CD4-positive, alpha-beta T cell treated with Interleukin-10 for 1 hour (primary cell): Measurements from ENCODE around the gene OPTC.
A peak's percentile ranks its signal among the peaks of the same experiment; 100 is the strongest.
"Not testable (repeated sequence)": the region's sequence is repeated elsewhere in the genome, so short reads cannot be mapped to it uniquely, and the experiment has no call there.

Experiments used
- DNase-seq: peaks from one replicate; pipeline ENCODE4 v3.0.0-alpha.2; 2020

The OPTC gene

DNA sequence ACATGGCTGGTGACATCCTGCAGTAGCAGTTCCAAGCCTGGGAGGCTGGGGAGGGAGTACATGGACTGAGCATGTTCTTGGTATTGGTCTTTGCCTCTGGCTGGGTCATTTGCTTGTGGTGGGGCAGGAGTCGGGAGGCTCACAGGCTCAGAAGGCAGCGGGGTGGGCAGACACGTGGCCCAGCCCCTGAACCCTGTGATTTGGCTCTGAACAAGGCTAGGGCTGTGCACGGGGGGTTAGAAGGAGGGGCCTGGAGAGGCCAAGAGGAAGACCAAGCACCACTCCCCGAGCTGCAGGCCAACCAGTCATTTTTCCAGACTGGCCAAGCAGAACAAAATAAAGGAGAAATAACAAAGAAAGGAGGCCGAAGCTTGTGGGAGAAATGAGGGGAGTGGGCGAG, 28.0 kb upstream of the OPTC start:
- DNase-seq, result no peak

DNA sequence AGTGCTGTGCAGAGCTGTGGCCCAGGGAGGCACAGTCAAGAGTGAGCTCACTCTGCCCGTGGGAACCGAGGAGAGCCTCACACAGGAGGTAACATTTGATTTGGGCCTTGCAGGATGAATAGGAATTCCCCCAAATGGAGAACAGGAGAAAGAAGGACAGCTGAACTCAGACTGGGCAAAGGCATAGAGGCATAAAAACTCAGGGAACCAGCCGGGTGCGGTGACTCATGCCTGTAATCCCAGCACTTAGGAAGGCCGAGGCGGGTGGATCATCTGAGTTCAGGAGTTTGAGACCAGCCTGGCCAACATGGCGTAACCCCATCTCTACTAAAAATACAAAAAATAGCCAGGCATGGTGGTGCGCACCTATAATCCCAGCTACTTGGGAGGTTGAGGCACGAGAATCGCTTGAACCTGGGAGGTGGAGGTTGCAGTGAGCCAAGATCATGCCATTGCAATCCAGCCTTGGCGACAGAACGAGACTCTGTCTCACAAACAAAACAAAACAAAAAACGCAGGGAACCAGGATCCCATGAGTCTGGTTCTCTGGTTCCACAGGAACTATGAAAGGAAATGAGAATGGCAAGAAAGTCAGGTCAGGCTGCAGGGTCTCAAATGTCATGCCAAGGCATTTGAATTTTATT, 26.9 kb upstream of the OPTC start:
- not testable (repeated sequence) for DNase-seq

- DNase-seq, result no peak
Measured at GRCh38 chr1:203467550-203467921, 26.4 kb upstream of the OPTC start.

DNA sequence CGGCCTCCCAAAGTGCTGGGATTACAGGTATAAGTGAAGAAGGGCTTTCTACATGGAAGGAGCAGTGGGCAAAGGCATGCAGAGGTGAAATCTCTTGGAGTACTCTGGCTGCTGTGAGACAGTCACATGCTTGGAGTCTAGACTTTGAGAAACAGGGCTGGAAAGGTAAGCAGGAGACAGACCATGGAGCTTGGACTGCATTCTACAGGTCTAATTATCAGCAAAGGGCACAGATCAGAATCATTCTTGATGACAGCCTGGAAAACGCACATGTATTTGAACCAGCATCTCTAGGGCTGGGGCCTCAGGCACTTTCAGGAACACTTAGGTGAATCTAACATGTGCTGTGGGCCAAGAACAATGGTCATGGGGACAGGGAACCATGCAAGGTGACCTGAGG, 25.6 kb upstream of the OPTC start:
- no peak for DNase-seq

DNA sequence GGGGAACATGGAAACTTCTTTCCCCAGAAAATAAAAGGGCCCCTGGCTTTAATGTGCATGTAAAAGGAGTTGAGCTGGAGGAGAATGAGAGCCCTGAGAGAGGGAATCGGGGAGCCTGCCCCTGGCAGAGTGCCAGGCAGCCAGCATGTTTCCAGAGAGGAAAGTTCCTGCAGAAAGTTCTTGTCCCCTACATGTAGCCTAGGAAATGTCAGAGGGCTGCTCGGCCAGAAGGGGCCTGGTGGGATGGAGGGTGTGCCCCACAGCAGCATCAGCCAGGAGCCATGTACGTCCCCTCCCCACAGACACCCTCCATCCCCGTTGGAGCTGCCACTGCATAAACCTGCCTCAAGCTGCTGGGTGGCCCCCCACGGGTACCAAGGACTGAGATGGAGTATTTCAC, 23.7 kb upstream of the OPTC start:
- no peak for DNase-seq

DNA sequence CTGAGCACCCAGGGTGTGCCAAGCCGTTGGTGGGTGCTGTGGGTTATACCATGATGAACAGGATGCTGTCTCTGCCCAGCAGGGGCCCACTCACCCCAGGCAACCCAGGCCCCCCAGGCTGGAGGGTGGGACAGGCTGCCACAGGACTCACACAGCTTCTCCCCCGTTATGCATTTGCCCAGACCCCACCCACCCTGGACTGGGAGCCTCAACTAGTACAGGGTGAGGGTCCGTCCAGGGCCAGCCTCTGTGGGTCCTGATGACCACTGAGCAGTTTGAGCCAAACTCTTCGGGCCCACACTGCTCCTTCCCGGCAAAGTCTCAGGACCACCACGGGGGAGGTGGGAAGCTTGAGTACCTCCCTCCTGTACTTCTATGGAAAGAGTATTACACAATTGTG, 22.1 kb upstream of the OPTC start:
- no peak for DNase-seq

DNA sequence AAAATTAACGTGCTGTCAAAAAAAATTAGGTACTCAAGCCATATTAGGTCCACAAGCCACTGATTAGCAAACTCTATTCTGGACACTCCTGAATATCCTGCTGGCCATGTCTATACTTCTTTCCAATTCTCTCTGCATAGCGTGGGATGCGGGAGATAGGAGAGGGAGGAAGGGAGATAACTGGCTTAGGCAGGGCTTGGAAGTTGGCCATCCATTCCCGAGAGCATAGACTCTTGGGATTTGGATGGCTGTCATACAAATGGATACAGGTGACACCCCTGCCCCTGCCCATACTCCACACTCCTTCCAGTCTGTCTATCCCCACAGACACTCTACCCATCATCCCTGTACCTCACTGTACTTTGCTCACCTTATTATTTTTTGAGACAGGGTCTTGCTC, 20.7 kb upstream of the OPTC start:
- no peak for DNase-seq

- DNase-seq, result no peak
Measured at GRCh38 chr1:203473781-203474305, 20.1 kb upstream of the OPTC start.

GRCh38 chr1:203475012-203475981, 18.7 kb upstream of the OPTC start, which contains the start of gene PRELP:
Gene PRELP, plus strand, starts transcription at chr1:203475806. Its CDS starts 7,379 bp downstream, at chr1:203483185.
- no peak for DNase-seq

DNA sequence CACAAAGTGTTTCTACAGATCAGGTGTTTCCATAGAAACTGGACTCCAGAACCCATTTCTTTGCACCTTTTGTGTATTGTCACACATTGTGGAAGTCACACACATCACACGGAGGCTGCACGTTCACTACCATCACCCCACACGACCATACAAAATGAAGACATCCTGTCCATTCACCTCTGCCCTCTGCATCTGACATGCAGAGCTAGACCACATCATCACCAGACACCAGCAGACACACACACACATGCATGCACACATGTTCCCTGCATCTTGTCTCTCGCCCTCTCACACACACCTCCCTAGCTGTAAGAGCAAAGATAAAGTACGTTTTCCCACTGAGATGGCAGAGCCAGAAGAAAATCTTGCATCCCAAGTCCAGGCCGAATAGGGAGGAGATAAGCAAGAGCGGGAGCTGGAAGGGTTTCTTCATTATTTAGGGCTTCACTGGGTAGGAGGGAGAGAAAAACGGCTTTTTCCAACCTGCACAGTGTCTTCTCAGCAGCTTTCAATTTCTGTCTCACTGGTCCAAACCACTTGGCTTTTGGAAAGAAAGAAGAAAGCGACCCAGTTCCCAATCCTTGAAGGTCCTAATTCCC, 17.6 kb upstream of the OPTC start:
- no peak for DNase-seq

- no peak for DNase-seq
Measured at GRCh38 chr1:203477748-203478147, 16.2 kb upstream of the OPTC start.

- no peak for DNase-seq
Measured at GRCh38 chr1:203478231-203478630, 15.7 kb upstream of the OPTC start.

DNA sequence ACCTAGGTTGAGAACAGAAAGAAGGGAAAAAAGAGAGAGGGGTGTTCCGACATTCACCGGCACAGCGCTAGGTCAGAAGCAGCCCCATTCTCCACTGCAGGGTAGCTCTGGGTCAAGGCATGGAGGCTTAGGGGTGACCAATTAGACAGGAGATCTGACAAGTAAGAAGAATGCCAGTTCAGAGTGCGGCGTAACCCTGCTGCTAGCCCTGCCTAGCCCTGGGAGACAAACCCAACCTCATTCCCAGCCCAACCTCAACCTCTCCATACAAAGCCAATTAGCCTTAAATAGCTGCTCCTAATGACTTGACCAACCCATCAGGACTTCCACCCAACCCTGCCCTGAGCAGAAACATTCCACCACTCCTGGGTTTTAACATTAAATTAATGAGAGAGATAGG, 15.0 kb upstream of the OPTC start:
- DNase-seq, result no peak

DNA sequence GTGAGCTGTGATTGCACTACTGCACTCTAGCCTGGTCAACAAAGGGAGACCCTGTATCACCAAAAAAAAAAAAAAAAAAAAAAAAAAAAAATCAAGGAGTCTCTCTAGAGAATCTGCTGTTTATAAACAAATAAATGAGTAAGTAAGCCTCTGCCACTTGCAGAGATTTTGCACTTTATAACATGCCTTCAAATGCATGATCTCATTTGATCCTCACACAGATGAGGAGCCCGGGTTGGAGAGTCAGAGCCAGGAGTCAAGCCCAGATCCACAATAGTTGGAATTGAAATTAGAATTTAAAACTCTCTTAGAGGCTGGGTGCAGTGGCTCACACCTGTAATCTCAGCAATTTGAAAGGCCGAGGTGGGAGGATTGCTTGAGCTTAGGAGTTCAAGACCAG, 14.3 kb upstream of the OPTC start:
- no peak for DNase-seq

- DNase-seq, result no peak
Measured at GRCh38 chr1:203480084-203480483, 13.9 kb upstream of the OPTC start.

- peak; percentile 53 for DNase-seq
Measured at GRCh38 chr1:203480525-203481084, 13.3 kb upstream of the OPTC start.

- DNase-seq, result no peak
Measured at GRCh38 chr1:203481196-203481595, 12.8 kb upstream of the OPTC start.

GRCh38 chr1:203486618-203487370, 7.2 kb upstream of the OPTC start:
- DNase-seq, result no peak

- DNase-seq, result no peak
Measured at GRCh38 chr1:203488539-203488938, 5.4 kb upstream of the OPTC start.

GRCh38 chr1:203490607-203491006, 3.3 kb upstream of the OPTC start:
- DNase-seq, result no peak

GRCh38 chr1:203491664-203492063, 2.3 kb upstream of the OPTC start:
- no peak for DNase-seq

GRCh38 chr1:203492082-203492747, 1.7 kb upstream of the OPTC start:
- no peak for DNase-seq
